NT2/D1 (cell line): ENCODE measurements around the gene CORIN.

Experiments used
- DNase-seq: peaks from one replicate; pipeline ENCODE4 v3.0.0-alpha.2; 2011; ENCODE audit warnings: low read depth, low spot score
- H3K27me3 ChIP-seq: 2 replicates; pipeline ENCODE4 v1.6.0; 2011; ENCODE audit warnings: mild to moderate bottlenecking; ENCODE audit not compliant: insufficient read length, insufficient read depth
- H3K36me3 ChIP-seq: 2 replicates; pipeline ENCODE4 v1.6.1; 2011; ENCODE audit warnings: mild to moderate bottlenecking, low read length, mixed read lengths; ENCODE audit not compliant: insufficient read depth, insufficient read length
- H3K4me1 ChIP-seq: 2 replicates; pipeline ENCODE4 v1.5.1; 2011; ENCODE audit not compliant: insufficient read depth, insufficient read length
- H3K4me3 ChIP-seq: 2 replicates; pipeline ENCODE4 v1.5.1; 2011; ENCODE audit warnings: low read depth; ENCODE audit not compliant: insufficient read length
- H3K9ac ChIP-seq: 2 replicates; pipeline ENCODE4 v1.6.0; 2011; ENCODE audit warnings: low read depth; ENCODE audit not compliant: insufficient read length
- H3K9me3 ChIP-seq: 2 replicates; pipeline ENCODE4 v1.5.1; 2011; ENCODE audit warnings: mild to moderate bottlenecking, low read length; ENCODE audit not compliant: insufficient read depth
- SUZ12 ChIP-seq: IDR thresholded peaks from 2 replicates; pipeline ENCODE4 v1.6.1; 2011; ENCODE audit not compliant: insufficient read length, insufficient read depth; ENCODE audit errors: extremely low read depth
- YY1 ChIP-seq: IDR thresholded peaks from 2 replicates; pipeline ENCODE4 v1.6.1; 2011; ENCODE audit not compliant: insufficient read length, insufficient read depth
- ZNF274 ChIP-seq: IDR thresholded peaks from 2 replicates; pipeline ENCODE4 v1.6.1; 2011; ENCODE audit warnings: mild to moderate bottlenecking, low read depth, low read length

The CORIN gene

GRCh38 chr4:47675806-47676205 is 162.1 kb downstream of the CORIN start:
- Histone ChIP-seq H3K4me1 (no peaks in the 10 kb centered on the region), H3K36me3 (no peaks in the 10 kb centered on the region), H3K4me3 (no peak overlapping the region), H3K27me3 (no peaks in the 10 kb centered on the region), H3K9me3 (no peaks in the 10 kb centered on the region), H3K9ac (no peak overlapping the region)
- TF ChIP-seq YY1 = no peak
- no peak for TF ChIP-seq SUZ12
- TF ChIP-seq ZNF274 = no peak
- no peak for DNase-seq

GRCh38 chr4:47674144-47674543 is 163.7 kb downstream of the CORIN start:
- Histone ChIP-seq H3K4me3 (no peak overlapping the region), H3K9ac (no peak overlapping the region), H3K4me1 (no peaks in the 10 kb centered on the region), H3K27me3 (no peaks in the 10 kb centered on the region), H3K36me3 (no peaks in the 10 kb centered on the region), H3K9me3 (no peaks in the 10 kb centered on the region)
- no peak for DNase-seq
- TF ChIP-seq YY1 = no peak
- TF ChIP-seq SUZ12 = no peak
- TF ChIP-seq ZNF274 = no peak

GRCh38 chr4:47672696-47673095 is 165.2 kb downstream of the CORIN start:
- Histone ChIP-seq H3K4me1 (no peaks in the 10 kb centered on the region), H3K9ac (no peak overlapping the region), H3K4me3 (no peak overlapping the region), H3K9me3 (no peaks in the 10 kb centered on the region), H3K36me3 (no peaks in the 10 kb centered on the region), H3K27me3 (no peaks in the 10 kb centered on the region)
- TF ChIP-seq YY1 = no peak
- no peak for TF ChIP-seq SUZ12
- no peak for TF ChIP-seq ZNF274
- no peak for DNase-seq

- no peaks in the 10 kb centered on the region for H3K4me1 ChIP-seq
- H3K4me3 ChIP-seq = no peak overlapping the region
- H3K9me3 ChIP-seq = no peaks in the 10 kb centered on the region
- DNase-seq = no peak
- H3K27me3 ChIP-seq = no peaks in the 10 kb centered on the region
- TF ChIP-seq ZNF274 (no peak), YY1 (no peak), SUZ12 (no peak)
- H3K36me3 ChIP-seq = no peaks in the 10 kb centered on the region
- no peak overlapping the region for H3K9ac ChIP-seq
Observed at GRCh38 chr4:47669946-47670345, 167.9 kb downstream of the CORIN start.

GRCh38 chr4:47668810-47669408 is 169.0 kb downstream of the CORIN start:
- TF ChIP-seq YY1 (no peak), ZNF274 (no peak), SUZ12 (no peak)
- no peak for DNase-seq

GRCh38 chr4:47668256-47668655 is 169.6 kb downstream of the CORIN start:
- DNase-seq = no peak
- H3K36me3 ChIP-seq = no peaks in the 10 kb centered on the region
- H3K9me3 ChIP-seq = no peaks in the 10 kb centered on the region
- no peak overlapping the region for H3K9ac ChIP-seq
- no peak for TF ChIP-seq YY1
- TF ChIP-seq SUZ12 = no peak
- TF ChIP-seq ZNF274 = no peak
- no peaks in the 10 kb centered on the region for H3K27me3 ChIP-seq
- no peak overlapping the region for H3K4me3 ChIP-seq
- H3K4me1 ChIP-seq = no peaks in the 10 kb centered on the region

More at GRCh38 chr4:47668810-47669408, 169.0 kb downstream of the CORIN start:
- no peaks in the 10 kb centered on the region for H3K27me3 ChIP-seq
- H3K4me3 ChIP-seq = no peak overlapping the region
- H3K9ac ChIP-seq = no peak overlapping the region
- no peaks in the 10 kb centered on the region for H3K4me1 ChIP-seq
- no peaks in the 10 kb centered on the region for H3K36me3 ChIP-seq
- H3K9me3 ChIP-seq = no peaks in the 10 kb centered on the region

- Histone ChIP-seq H3K4me3 (no peak overlapping the region), H3K36me3 (no peaks in the 10 kb centered on the region), H3K9ac (no peak overlapping the region), H3K9me3 (no peaks in the 10 kb centered on the region), H3K27me3 (no peaks in the 10 kb centered on the region), H3K4me1 (no peaks in the 10 kb centered on the region)
- no peak for TF ChIP-seq ZNF274
- TF ChIP-seq YY1 = no peak
- TF ChIP-seq SUZ12 = no peak
- no peak for DNase-seq
Observed at GRCh38 chr4:47667552-47667951, 170.3 kb downstream of the CORIN start.

- Histone ChIP-seq H3K4me1 (no peaks in the 10 kb centered on the region), H3K36me3 (no peaks in the 10 kb centered on the region), H3K4me3 (no peak overlapping the region), H3K9ac (no peak overlapping the region), H3K9me3 (no peaks in the 10 kb centered on the region), H3K27me3 (no peaks in the 10 kb centered on the region)
- TF ChIP-seq SUZ12 = no peak
- no peak for TF ChIP-seq ZNF274
- TF ChIP-seq YY1 = no peak
- no peak for DNase-seq
Observed at GRCh38 chr4:47664051-47664826, 173.6 kb downstream of the CORIN start.
